ENCODE results near the gene RSRC1. TPM values are rescaled to one million over a fixed set of nuclear protein-coding genes. Genes with fewer than 3 reads are reported as not detected.

The RSRC1 gene
- total RNA-seq, 1 experiment from 2014 or later, result 60.3 TPM

DNA sequence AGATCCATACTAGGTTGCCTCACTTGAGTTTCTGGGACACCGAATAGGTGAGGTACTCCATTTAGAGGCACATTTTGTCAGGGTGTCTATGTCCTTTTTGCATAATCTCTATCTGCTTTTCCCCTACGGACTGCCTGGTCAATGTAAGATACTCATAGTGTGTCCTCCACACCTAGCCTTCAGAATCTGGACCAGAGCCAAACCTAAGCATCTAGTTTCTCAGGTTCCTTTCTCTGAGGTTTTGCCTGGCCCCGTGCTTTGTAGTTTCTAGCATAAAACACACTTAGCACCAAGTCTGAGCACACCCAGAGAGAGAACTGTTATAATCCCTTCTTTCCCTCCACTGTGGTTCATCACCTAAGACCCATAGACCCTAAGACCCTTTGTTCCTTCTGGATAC lies 355.2 kb downstream of the RSRC1 start:
- no peaks in the 10 kb centered on the region for H3K27me3 ChIP-seq (ENCODE audit: insufficient read depth, low read depth)
- no peak for DNase-seq
- no peaks in the 10 kb centered on the region for H3F3A ChIP-seq (ENCODE audit: insufficient read depth, low read depth)
- no peak overlapping the region for H3K4me3 ChIP-seq
- no peaks in the 10 kb centered on the region for H3K79me2 ChIP-seq (ENCODE audit: low read depth)
- no peaks in the 10 kb centered on the region for H3K9me3 ChIP-seq (ENCODE audit: insufficient read depth, low read depth)
- no peak overlapping the region for H3K27ac ChIP-seq
- no peak overlapping the region for H3K4me2 ChIP-seq
- H2AFZ ChIP-seq, result no peak overlapping the region
- H4K20me1 ChIP-seq (ENCODE audit: insufficient read depth), result no peaks in the 10 kb centered on the region
- H3K4me1 ChIP-seq (replicated peaks; ENCODE audit: insufficient read depth), result no peaks in the 10 kb centered on the region
- no peaks in the 10 kb centered on the region for H3K9me2 ChIP-seq (ENCODE audit: insufficient read depth)
- intact Hi-C loops (cut with micrococcal nuclease; ENCODE audit: unreplicated experiment), result no loop called here
- BruUV-seq (replicated peaks), result no TSS peak
- TF ChIP-seq EZH2 (IDR thresholded peaks at IDR 0.05; ENCODE audit: low read depth), result no peak
- TF ChIP-seq, protein P1, sequence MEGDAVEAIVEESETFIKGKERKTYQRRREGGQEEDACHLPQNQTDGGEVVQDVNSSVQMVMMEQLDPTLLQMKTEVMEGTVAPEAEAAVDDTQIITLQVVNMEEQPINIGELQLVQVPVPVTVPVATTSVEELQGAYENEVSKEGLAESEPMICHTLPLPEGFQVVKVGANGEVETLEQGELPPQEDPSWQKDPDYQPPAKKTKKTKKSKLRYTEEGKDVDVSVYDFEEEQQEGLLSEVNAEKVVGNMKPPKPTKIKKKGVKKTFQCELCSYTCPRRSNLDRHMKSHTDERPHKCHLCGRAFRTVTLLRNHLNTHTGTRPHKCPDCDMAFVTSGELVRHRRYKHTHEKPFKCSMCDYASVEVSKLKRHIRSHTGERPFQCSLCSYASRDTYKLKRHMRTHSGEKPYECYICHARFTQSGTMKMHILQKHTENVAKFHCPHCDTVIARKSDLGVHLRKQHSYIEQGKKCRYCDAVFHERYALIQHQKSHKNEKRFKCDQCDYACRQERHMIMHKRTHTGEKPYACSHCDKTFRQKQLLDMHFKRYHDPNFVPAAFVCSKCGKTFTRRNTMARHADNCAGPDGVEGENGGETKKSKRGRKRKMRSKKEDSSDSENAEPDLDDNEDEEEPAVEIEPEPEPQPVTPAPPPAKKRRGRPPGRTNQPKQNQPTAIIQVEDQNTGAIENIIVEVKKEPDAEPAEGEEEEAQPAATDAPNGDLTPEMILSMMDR (conservative IDR thresholded peaks at IDR 0.05), result no peak
- H3K36me3 ChIP-seq (ENCODE audit: low read depth), result no peaks in the 10 kb centered on the region
- ChIA-PET POLR2A (ENCODE audit: unreplicated experiment) (no interaction called here), CTCF (no interaction called here)

DNA sequence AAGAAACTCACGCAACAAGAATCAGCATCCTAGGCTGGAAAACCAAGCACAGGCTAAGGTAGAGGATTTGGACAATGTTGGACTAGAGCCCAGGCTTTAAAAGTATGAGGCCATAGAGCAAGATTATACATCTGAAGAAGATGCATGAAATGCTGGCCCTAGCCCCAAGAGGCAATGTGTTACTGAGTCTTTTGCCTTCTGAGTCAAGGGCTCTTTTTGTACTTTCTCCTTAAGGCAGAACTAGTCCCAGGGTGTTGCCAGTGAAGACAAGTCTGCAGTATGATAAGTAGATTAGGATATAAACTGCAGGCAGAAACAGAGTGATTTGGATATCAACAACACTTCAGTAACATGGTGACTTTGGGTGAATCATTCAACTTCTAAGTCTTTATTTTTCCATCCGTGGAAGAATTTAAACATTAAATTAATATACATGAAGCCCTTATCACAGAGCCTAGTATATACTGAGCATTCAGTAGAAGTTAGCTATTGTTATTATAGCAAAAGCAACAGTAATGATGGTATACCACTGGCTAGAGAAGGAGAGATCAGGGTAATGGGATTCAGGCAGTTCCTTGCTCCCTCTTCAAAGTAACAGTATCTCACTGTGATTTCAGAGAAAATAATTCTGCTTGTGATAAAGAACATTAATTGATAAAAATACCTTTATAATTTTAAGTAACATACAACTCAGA lies 361.2 kb downstream of the RSRC1 start:
- H3K4me2 ChIP-seq, result no peak overlapping the region
- H3K4me1 ChIP-seq (replicated peaks; ENCODE audit: insufficient read depth), result no peaks in the 10 kb centered on the region
- no peak overlapping the region for H2AFZ ChIP-seq
- H3K4me3 ChIP-seq, result no peak overlapping the region
- no peak overlapping the region for H3K27ac ChIP-seq
- intact Hi-C loops (cut with micrococcal nuclease; ENCODE audit: unreplicated experiment), result no loop called here
- no peaks in the 10 kb centered on the region for H3K27me3 ChIP-seq (ENCODE audit: insufficient read depth, low read depth)
- POLR2A ChIA-PET (ENCODE audit: unreplicated experiment), result no interaction called here
- H3K36me3 ChIP-seq (ENCODE audit: low read depth), result no peaks in the 10 kb centered on the region
- DNase-seq, result no peak
- no peaks in the 10 kb centered on the region for H3K79me2 ChIP-seq (ENCODE audit: low read depth)
- H3K9me2 ChIP-seq (ENCODE audit: insufficient read depth), result no peaks in the 10 kb centered on the region
- H3K9me3 ChIP-seq (ENCODE audit: insufficient read depth, low read depth), result no peaks in the 10 kb centered on the region
- BruUV-seq (replicated peaks), result no TSS peak
- TF ChIP-seq, protein P1 (conservative IDR thresholded peaks at IDR 0.05), result no peak
- no peak for TF ChIP-seq EZH2 (IDR thresholded peaks at IDR 0.05; ENCODE audit: low read depth)
- H4K20me1 ChIP-seq (ENCODE audit: insufficient read depth), result no peaks in the 10 kb centered on the region
- CTCF ChIA-PET, result no interaction called here
- H3F3A ChIP-seq (ENCODE audit: insufficient read depth, low read depth), result no peaks in the 10 kb centered on the region

DNA sequence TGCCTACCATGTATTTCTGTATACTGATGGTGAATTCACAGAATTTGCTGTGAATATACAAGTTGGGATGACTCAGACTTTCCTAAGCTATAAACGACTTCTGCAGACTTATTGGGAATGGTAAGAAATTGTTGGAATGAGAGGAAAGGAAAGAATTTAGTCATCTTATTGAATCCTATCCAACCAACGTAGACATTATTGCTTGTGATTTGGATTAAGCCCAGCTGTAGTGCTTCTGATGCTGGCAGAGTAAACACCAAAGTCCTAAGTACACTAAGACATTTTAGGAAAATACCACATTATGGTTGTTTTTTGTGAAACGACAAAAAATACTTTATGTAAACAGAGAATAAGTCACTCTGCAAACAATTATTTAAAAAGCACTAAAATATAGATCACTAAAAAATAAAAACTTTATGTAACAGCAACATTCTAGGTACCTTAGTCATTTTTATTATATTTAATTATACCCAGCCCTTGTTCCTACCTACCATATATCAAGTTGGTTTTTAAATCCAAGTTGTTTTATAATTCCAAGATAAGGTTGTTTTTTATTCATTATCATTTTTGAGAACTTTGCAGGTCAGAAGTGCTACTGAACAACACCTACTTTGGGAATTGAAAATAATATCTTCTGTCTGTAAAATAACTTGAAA lies 361.9 kb downstream of the RSRC1 start:
- no peak overlapping the region for H3K4me3 ChIP-seq
- no peak for TF ChIP-seq EZH2 (IDR thresholded peaks at IDR 0.05; ENCODE audit: low read depth)
- TF ChIP-seq, protein P1 (conservative IDR thresholded peaks at IDR 0.05), result no peak
- H3K27me3 ChIP-seq (ENCODE audit: insufficient read depth, low read depth), result no peaks in the 10 kb centered on the region
- H2AFZ ChIP-seq, result no peak overlapping the region
- H3K9me3 ChIP-seq (ENCODE audit: insufficient read depth, low read depth), result no peaks in the 10 kb centered on the region
- no peak for DNase-seq
- ChIA-PET POLR2A (ENCODE audit: unreplicated experiment) (no interaction called here), CTCF (no interaction called here)
- no peaks in the 10 kb centered on the region for H3K4me1 ChIP-seq (replicated peaks; ENCODE audit: insufficient read depth)
- H3K79me2 ChIP-seq (ENCODE audit: low read depth), result no peaks in the 10 kb centered on the region
- no peak overlapping the region for H3K27ac ChIP-seq
- no peaks in the 10 kb centered on the region for H3F3A ChIP-seq (ENCODE audit: insufficient read depth, low read depth)
- H4K20me1 ChIP-seq (ENCODE audit: insufficient read depth), result no peaks in the 10 kb centered on the region
- intact Hi-C loops (cut with micrococcal nuclease; ENCODE audit: unreplicated experiment), result no loop called here
- no peaks in the 10 kb centered on the region for H3K9me2 ChIP-seq (ENCODE audit: insufficient read depth)
- no TSS peak for BruUV-seq (replicated peaks)
- no peak overlapping the region for H3K4me2 ChIP-seq
- H3K36me3 ChIP-seq (ENCODE audit: low read depth), result no peaks in the 10 kb centered on the region

All from PC-9 (cell line).